Activated naive CD8-positive, alpha-beta T cell (primary cell): Measurements from ENCODE around the gene EIF2AK2.

Experiments used
- H3K27ac Mint-ChIP-seq: one replicate; pipeline ENCODE4 v1.8.0; 2021; ENCODE audit warnings: mixed read lengths
- H3K27me3 Mint-ChIP-seq: one replicate; pipeline ENCODE4 v1.8.0; 2021; ENCODE audit warnings: mixed read lengths
- H3K36me3 Mint-ChIP-seq: one replicate; pipeline ENCODE4 v1.8.0; 2021; ENCODE audit warnings: mixed read lengths
- H3K4me1 Mint-ChIP-seq: one replicate; pipeline ENCODE4 v1.8.0; 2021; ENCODE audit warnings: low read depth, mixed read lengths
- H3K4me3 Mint-ChIP-seq: one replicate; pipeline ENCODE4 v1.8.0; 2021; ENCODE audit warnings: mild to moderate bottlenecking, mixed read lengths
- H3K9me3 Mint-ChIP-seq: one replicate; pipeline ENCODE4 v1.8.0; 2021; ENCODE audit warnings: low read depth, mixed read lengths

EIF2AK2 gene

GRCh38 chr2:37052600-37053332, 104.0 kb downstream of the EIF2AK2 start:
- Mint-ChIP-seq H3K4me1 (no peaks in the 10 kb centered on the region), H3K9me3 (no peaks in the 10 kb centered on the region), H3K36me3 (peaks cover 12% of the 10 kb centered on the region), H3K27me3 (no peaks in the 10 kb centered on the region), H3K27ac (no peak overlapping the region), H3K4me3 (no peak overlapping the region)
